Measurements from ENCODE around the gene CSH1.

GRCh38 chr17:63911041-63911635 lies 14.8 kb upstream of the CSH1 start, which contains the start of gene CSHL1:
- no peak for TF ChIP-seq ATF3 (IDR thresholded peaks at IDR 0.05)
- TF ChIP-seq CTCF (IDR thresholded peaks at IDR 0.05; ENCODE audit: low read depth, low read length, missing input control) = no peak
- no peak for TF ChIP-seq REST (IDR thresholded peaks at IDR 0.05)

Data from liver (tissue), 3 donors.